Pons (tissue), 1 donor: ENCODE results near the gene TCF4.
A peak's percentile ranks its signal among the peaks of the same experiment; 100 is the strongest.

ENCODE experiments used
- DNase-seq: peaks from one replicate; pipeline ENCODE4 v3.0.0-alpha.2; 2016; ENCODE audit warnings: low spot score

Gene TCF4

GRCh38 chr18:55440988-55441387, 147.0 kb downstream of the TCF4 start:
- no peak for DNase-seq

- DNase-seq, result no peak
These were observed 148.9 kb downstream of the TCF4 start for GRCh38 chr18:55439056-55439455.

DNA sequence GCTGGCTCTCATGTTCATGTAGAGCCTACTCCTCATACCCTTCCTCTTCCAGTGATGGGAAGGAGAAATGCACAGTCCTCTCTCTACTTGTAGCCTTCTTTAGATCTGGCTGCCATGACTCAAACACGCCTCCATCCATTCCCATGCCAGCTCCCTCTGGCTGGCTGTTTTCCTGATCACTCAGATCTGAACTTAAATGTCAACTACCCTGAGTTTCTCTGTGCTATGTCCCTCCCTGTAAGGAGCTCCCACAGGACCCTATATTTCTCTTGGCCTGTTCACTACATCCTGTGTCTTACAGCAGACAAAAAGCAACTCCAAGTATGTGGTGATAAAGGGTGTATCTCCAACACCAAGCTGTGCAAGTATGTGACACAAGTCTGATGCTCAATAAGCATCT, 152.4 kb downstream of the TCF4 start:
- DNase-seq, result no peak

GRCh38 chr18:55433648-55434047, 154.3 kb downstream of the TCF4 start:
- DNase-seq, result no peak

DNA sequence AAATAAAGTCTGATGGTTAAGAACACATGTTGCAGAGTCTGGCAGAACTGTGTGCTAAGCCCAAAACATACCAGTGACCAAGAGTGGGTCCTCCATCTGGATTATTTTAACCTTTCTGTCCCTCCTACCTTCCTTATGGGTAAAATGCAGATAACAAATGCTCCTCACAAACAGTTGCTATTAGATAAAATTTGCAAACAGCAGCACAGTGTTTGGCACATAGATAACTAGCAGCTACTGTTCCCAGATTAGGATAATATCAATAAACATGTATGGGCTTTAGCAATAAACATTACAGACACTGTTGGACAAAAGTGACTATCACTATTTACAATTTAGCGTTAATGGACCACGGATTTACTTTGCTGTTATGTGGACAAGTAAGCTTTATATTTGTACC, 154.9 kb downstream of the TCF4 start:
- DNase-seq, result no peak

DNA sequence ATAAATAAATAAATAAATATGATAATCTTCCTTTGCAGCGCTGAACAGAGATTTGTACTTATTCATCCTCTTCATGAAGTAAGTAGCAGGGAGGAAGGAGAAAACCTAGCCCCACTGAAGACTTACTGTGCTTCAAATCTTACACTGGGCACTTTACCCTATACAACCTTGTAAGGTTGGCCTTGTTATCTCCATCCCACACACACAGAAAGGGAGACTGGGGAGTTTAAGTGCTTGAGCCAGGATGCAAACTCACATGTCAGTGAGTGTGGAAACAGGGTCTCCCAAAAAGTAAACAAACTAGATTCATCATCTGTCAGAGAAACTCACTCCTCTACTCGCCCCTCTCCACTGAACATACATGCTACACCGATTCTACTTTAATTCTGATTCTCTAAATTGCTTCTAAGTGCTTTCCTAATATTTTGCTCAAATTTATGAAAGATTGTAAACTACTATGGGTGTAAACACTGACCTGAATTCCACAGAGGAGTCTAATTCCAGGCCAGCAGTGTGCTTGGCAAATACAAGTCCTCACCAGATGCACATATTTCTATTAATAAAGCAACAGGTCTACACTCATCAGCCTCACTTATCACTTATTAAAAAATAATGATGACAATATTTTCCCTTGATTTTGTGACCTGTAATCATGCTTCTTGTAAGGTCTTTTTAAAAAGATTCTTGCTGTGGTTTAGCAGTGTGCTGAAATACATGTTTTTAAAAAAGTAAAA, 155.5 kb downstream of the TCF4 start:
- no peak for DNase-seq

DNA sequence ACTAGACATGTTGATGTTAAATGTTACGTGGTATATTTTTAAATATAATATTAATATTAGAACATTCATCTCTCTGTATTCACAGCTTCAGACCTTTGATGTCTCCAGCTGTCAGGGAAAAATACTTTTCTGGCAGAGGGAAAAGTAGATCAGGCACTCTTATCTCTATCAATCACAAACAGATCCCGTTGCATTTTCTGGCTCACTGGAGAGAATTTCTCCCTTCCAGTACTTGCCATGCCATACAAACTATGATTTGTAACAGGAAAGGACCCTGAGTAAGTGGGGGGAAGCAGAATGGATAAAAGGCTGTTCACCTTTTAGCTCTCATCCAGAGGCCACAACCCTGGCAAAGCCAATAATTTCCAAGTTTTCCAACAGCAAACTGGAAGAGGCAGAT, 158.0 kb downstream of the TCF4 start:
- no peak for DNase-seq

DNA sequence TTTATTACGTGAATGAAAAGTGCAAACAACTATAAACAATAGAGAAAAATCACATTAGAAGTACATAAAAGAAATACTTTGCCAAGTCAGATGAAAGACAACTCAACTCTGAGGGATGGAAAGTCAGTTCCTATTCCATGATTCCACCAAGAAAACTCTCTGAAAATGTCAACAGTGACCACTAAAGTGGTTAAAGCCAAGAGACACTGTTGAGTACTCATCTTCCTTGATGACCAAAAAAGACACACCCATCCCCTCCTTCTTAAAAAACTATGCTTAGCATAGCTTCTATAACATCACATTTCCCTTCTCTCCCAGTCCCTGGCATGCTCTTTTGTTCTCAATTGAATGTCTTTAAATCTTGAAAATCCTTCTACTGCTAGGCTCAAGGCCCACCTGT, 160.0 kb downstream of the TCF4 start:
- DNase-seq, result no peak

DNA sequence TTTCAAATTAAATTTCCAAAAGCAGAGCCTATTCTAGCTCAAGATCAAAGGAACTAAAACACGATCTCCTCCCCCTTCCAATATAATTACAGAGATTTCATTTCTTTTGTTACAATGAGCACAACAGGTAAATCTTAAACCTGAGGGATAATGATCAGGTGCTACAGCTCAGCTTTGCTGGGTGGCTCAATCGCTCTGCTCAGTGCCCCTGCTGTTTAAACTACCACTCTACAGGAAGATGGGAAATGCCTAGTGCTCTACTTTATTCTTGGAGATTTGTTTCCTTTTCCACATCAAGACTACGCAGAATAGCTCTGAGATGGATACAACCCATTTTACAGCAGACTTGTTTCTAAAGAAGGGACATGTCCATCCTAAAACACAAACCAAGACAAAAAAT, 162.3 kb downstream of the TCF4 start:
- DNase-seq, result no peak

GRCh38 chr18:55422456-55423180, 165.4 kb downstream of the TCF4 start:
- peak; percentile 82 for DNase-seq

DNA sequence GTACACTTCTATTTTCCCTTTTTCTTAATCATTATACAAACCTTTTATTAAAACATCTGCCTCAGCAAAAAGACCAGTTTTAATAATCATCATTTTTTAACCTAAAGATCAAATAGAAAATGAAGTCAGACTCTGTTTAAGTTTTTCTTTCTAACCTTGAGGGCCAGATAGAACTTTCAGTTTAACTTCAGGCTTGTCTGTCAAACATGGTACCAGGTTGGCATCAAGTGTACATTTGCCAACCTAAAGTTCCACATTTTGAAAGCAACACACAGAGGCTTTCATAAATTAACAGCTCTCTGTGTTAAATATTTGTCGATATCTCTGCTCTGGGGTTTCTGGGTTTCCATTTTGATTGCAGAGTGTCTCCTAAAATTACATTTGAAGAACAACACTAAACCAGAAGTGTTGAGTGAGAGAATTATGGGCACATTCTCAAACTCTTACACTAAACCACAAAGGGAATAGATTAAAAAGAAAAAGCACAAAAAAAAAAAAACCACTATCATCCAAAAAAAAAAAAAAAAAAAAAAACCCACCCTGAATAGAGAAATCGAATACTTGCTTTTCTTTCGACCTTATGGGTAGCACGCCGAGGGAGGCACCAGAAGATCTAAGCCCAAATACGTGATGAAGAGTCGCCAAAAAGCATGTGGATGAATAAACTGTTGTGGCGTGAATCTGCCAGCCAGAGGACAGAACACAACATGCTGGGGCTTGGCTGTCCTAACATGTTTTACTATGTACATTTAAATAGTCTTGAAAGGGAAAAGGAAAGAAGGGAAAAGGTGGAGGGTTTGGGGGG, 166.2 kb downstream of the TCF4 start:
- peak; percentile 77 for DNase-seq

- DNase-seq, result peak; percentile 52
These were observed 166.7 kb downstream of the TCF4 start for GRCh38 chr18:55421308-55421614.

GRCh38 chr18:55420665-55421307, 167.2 kb downstream of the TCF4 start:
- peak; percentile 49 for DNase-seq

DNA sequence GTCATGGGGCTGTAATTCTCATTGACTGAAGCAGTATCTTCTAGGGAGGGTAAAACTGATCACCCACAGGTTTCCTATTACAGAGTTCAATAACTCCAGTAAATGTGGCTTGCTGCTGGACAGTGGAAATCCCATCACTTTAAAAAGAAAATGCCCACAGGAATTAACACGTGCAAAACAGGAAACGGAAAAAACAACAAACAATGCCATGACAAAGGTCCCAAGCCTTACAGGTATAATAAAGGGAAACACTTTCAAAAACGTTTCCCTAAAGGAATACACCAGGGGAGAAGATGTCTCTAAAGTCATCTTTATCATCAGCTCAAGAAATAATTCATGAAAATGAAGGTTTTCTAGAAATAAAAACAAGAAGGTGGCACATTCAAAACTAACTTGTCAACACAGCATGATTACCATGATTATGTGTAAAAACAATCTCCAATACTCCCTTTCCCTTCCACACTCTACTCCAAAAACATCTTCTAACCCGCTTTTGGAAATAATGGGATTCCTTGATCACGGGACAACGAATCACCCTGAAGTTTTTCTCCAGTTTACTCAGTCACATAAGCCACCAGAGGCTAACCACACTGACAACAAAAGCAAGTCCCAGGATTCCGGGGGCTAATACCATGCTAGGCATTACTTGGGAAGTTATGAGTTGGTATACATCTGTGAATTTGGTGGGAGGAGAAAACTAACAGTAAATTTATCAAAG, 167.9 kb downstream of the TCF4 start:
- DNase-seq, result peak; percentile 75

GRCh38 chr18:55419132-55419946, 168.7 kb downstream of the TCF4 start:
- peak; percentile 39 for DNase-seq

GRCh38 chr18:55418439-55418838, 169.6 kb downstream of the TCF4 start:
- DNase-seq, result no peak

- peak; percentile 59 for DNase-seq
These were observed 171.2 kb downstream of the TCF4 start for GRCh38 chr18:55416791-55417190.

GRCh38 chr18:55415258-55415871, 172.6 kb downstream of the TCF4 start:
- DNase-seq, result peak; percentile 94

DNA sequence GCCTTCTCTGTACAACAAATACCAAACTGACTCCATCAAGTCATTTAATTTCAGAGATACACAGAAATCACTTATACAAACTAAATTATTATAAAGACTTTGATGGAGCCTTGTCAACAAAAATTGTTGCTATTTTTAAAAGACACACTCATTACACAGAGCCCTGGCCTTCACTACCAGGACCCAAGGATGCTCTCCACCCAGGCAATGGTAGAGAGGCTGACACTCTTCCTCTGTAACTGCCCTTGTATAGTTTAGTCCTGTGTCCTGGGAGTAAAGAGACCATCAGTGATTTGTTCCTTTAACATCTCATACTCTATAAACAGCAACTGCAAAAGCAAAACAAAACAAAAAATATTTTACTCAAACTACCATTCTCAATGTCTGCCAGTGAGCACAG, 173.5 kb downstream of the TCF4 start:
- no peak for DNase-seq

- no peak for DNase-seq
These were observed 174.5 kb downstream of the TCF4 start for GRCh38 chr18:55413474-55413873.
